Activated CD4-positive, alpha-beta T cell treated with anti-CD3 and anti-CD28 coated beads, Interleukin-2, amount 50 U/mL, for 4 hours (primary cell): ENCODE measurements around the gene TMBIM4.
"Not testable (repeated sequence)": the region's sequence is repeated elsewhere in the genome, so short reads cannot be mapped to it uniquely, and the experiment has no call there.

ENCODE experiments used
- DNase-seq, 2 experiments: peaks; one replicate each; pipeline ENCODE4 v3.0.0-alpha.2; 2020

Gene TMBIM4

GRCh38 chr12:66182956-66183355 lies 13.2 kb upstream of the TMBIM4 start:
- no peak for DNase-seq

GRCh38 chr12:66176105-66176900 lies 6.5 kb upstream of the TMBIM4 start:
- DNase-seq: no peak

GRCh38 chr12:66174391-66175325 lies 4.9 kb upstream of the TMBIM4 start:
- DNase-seq: not testable (repeated sequence)

- no peak for DNase-seq
These were observed 810 bp upstream of the TMBIM4 start for GRCh38 chr12:66170606-66171005.

GRCh38 chr12:66168410-66168809 lies 1.4 kb downstream of the TMBIM4 start:
- DNase-seq: no peak

GRCh38 chr12:66166561-66166960 lies 3.2 kb downstream of the TMBIM4 start:
- no peak for DNase-seq

GRCh38 chr12:66165141-66165540 lies 4.7 kb downstream of the TMBIM4 start:
- DNase-seq: no peak

GRCh38 chr12:66164349-66164821 lies 5.4 kb downstream of the TMBIM4 start:
- no peak for DNase-seq

GRCh38 chr12:66163289-66163688 lies 6.5 kb downstream of the TMBIM4 start:
- no peak for DNase-seq

GRCh38 chr12:66162701-66163100 lies 7.1 kb downstream of the TMBIM4 start:
- no peak for DNase-seq

GRCh38 chr12:66160704-66161103 lies 9.1 kb downstream of the TMBIM4 start:
- DNase-seq: no peak

- DNase-seq: no peak
These were observed 10.7 kb downstream of the TMBIM4 start for GRCh38 chr12:66159123-66159522.

- DNase-seq: no peak
These were observed 13.1 kb downstream of the TMBIM4 start for GRCh38 chr12:66156654-66157053.

- DNase-seq: no peak
These were observed 15.0 kb downstream of the TMBIM4 start for GRCh38 chr12:66154776-66155175.

- no peak for DNase-seq
These were observed 17.1 kb downstream of the TMBIM4 start for GRCh38 chr12:66152732-66153131.

GRCh38 chr12:66149702-66150398 lies 19.9 kb downstream of the TMBIM4 start:
- DNase-seq: no peak

- no peak for DNase-seq
These were observed 24.7 kb downstream of the TMBIM4 start for GRCh38 chr12:66144791-66145754.

GRCh38 chr12:66143868-66144267 lies 25.9 kb downstream of the TMBIM4 start:
- no peak for DNase-seq

- DNase-seq: no peak
These were observed 27.0 kb downstream of the TMBIM4 start for GRCh38 chr12:66142826-66143225.

GRCh38 chr12:66141299-66141698 lies 28.5 kb downstream of the TMBIM4 start:
- DNase-seq: no peak

- no peak for DNase-seq
These were observed 29.1 kb downstream of the TMBIM4 start for GRCh38 chr12:66140731-66141130.

GRCh38 chr12:66139328-66139727 lies 30.5 kb downstream of the TMBIM4 start:
- DNase-seq: no peak
